WTC11 (cell line): ENCODE measurements around the gene KDM2A. TPM values are rescaled to one million over a fixed set of nuclear protein-coding genes. Genes with fewer than 3 reads are reported as not detected.

Experiments used
- ATAC-seq: fragments of 200-7000 bp; cut with Tn5 transposase; 2 replicates; pipeline ENCODE4 v1.10.0; 2021; ENCODE audit warnings: mild to moderate bottlenecking, moderate library complexity
- CTCF ChIA-PET: fragments of 300-600 bp; sonication (Branson Sonifier 250); formaldehyde crosslinking; loops from one replicate; lab custom pipeline; 2021; ENCODE audit warnings: antibody characterized with exemption; lab: Charles Lee
- POLR2A ChIA-PET: fragments of 350-600 bp; sonication (Branson Sonifier 250); formaldehyde crosslinking; loops from one replicate; lab custom pipeline; 2021; ENCODE audit warnings: antibody characterized with exemption; lab: Charles Lee
- DNase-seq: peaks from one replicate; pipeline ENCODE4 v3.0.0; 2021; ENCODE audit warnings: low spot score
- H3K27ac Mint-ChIP-seq: 2 replicates; pipeline ENCODE4 v1.8.0; 2021; ENCODE audit warnings: mixed read lengths
- H3K27me3 Mint-ChIP-seq: 2 replicates; pipeline ENCODE4 v1.8.0; 2021; ENCODE audit warnings: low read depth, mild to moderate bottlenecking, moderate library complexity, mixed read lengths
- H3K36me3 Mint-ChIP-seq: 2 replicates; pipeline ENCODE4 v1.8.0; 2021; ENCODE audit warnings: mixed read lengths
- H3K4me1 Mint-ChIP-seq: 2 replicates; pipeline ENCODE4 v1.8.0; 2022; ENCODE audit warnings: mixed read lengths
- H3K4me3 Mint-ChIP-seq: 2 replicates; pipeline ENCODE4 v1.8.0; 2021; ENCODE audit warnings: mild to moderate bottlenecking, moderate library complexity, mixed read lengths
- H3K9me3 Mint-ChIP-seq: 2 replicates; pipeline ENCODE4 v1.8.0; 2021; ENCODE audit warnings: mixed read lengths
- ATF3 ChIP-seq: sonication (generic); formaldehyde crosslinking; conservative IDR thresholded peaks from 2 replicates; pipeline ENCODE4 v1.8.1; 2022; ENCODE audit warnings: mild to moderate bottlenecking, missing genetic modification reagents
- CBFB ChIP-seq: sonication (generic); formaldehyde crosslinking; IDR thresholded peaks from 2 replicates; pipeline ENCODE4 v1.8.1; 2022; ENCODE audit warnings: mild to moderate bottlenecking, low read depth, missing genetic modification reagents
- EMX1 ChIP-seq: fragments of 250-450 bp; sonication (Bioruptor Pico); IDR thresholded peaks from 2 replicates; pipeline ENCODE4 v1.8.0; 2021; ENCODE audit warnings: mild to moderate bottlenecking
- ERG ChIP-seq: fragments of 250-450 bp; sonication (Bioruptor Pico); IDR thresholded peaks from 2 replicates; pipeline ENCODE4 v1.8.0; 2021; ENCODE audit warnings: mild to moderate bottlenecking
- ESRRA ChIP-seq: sonication (generic); formaldehyde crosslinking; IDR thresholded peaks from 2 replicates; pipeline ENCODE4 v1.8.1; 2022; ENCODE audit warnings: mild to moderate bottlenecking, missing genetic modification reagents, borderline replicate concordance
- FOXJ3 ChIP-seq: sonication (generic); formaldehyde crosslinking; IDR thresholded peaks from 2 replicates; pipeline ENCODE4 v1.9.0; 2021; ENCODE audit warnings: missing genetic modification reagents, mild to moderate bottlenecking, borderline replicate concordance
- GRHL2 ChIP-seq: fragments of 250-450 bp; sonication (Bioruptor Pico); IDR thresholded peaks from 2 replicates; pipeline ENCODE4 v1.8.0; 2022; ENCODE audit warnings: mild to moderate bottlenecking, moderate library complexity; ENCODE audit not compliant: insufficient replicate concordance, severe bottlenecking
- IRF2 ChIP-seq: sonication (generic); formaldehyde crosslinking; IDR thresholded peaks from 2 replicates; pipeline ENCODE4 v1.8.0; 2022; ENCODE audit warnings: low read depth, missing genetic modification reagents, borderline replicate concordance
- MXD4 ChIP-seq: fragments of 250-450 bp; sonication (Bioruptor Pico); IDR thresholded peaks from 2 replicates; pipeline ENCODE4 v1.8.0; 2021; ENCODE audit warnings: mild to moderate bottlenecking, moderate library complexity, borderline replicate concordance
- NR2C2 ChIP-seq: sonication (generic); formaldehyde crosslinking; IDR thresholded peaks from 2 replicates; pipeline ENCODE4 v1.8.0; 2022; ENCODE audit warnings: mild to moderate bottlenecking, missing genetic modification reagents
- NR3C1 ChIP-seq: sonication (generic); formaldehyde crosslinking; conservative IDR thresholded peaks from 2 replicates; pipeline ENCODE4 v1.8.1; 2023; ENCODE audit warnings: low read depth, mild to moderate bottlenecking, missing genetic modification reagents
- PRRX2 ChIP-seq: fragments of 250-450 bp; sonication (Bioruptor Pico); IDR thresholded peaks from 2 replicates; pipeline ENCODE4 v1.8.0; 2021; ENCODE audit warnings: mild to moderate bottlenecking
- SP1 ChIP-seq: sonication (generic); formaldehyde crosslinking; conservative IDR thresholded peaks from 2 replicates; pipeline ENCODE4 v1.8.1; 2022; ENCODE audit warnings: missing genetic modification reagents
- TEAD4 ChIP-seq: sonication (generic); formaldehyde crosslinking; IDR thresholded peaks from 2 replicates; pipeline ENCODE4 v1.8.0; 2022; ENCODE audit warnings: mild to moderate bottlenecking, missing genetic modification reagents
- TP53 ChIP-seq: sonication (generic); formaldehyde crosslinking; IDR thresholded peaks from 2 replicates; pipeline ENCODE4 v1.8.1; 2023; ENCODE audit warnings: mild to moderate bottlenecking, missing genetic modification reagents
- USF2 ChIP-seq: sonication (generic); formaldehyde crosslinking; IDR thresholded peaks from 2 replicates; pipeline ENCODE4 v1.8.1; 2023; ENCODE audit warnings: mild to moderate bottlenecking, missing genetic modification reagents, moderate library complexity
- ZNF263 ChIP-seq: sonication (generic); formaldehyde crosslinking; IDR thresholded peaks from 2 replicates; pipeline ENCODE4 v1.8.1; 2022; ENCODE audit warnings: low read depth, mild to moderate bottlenecking, moderate library complexity, missing genetic modification reagents
- ZNF396 ChIP-seq: fragments of 250-450 bp; sonication (Bioruptor Pico); IDR thresholded peaks from 2 replicates; pipeline ENCODE4 v1.8.0; 2021; ENCODE audit warnings: mild to moderate bottlenecking, moderate library complexity, borderline replicate concordance
- ZNF423 ChIP-seq: fragments of 250-450 bp; sonication (Bioruptor Pico); IDR thresholded peaks from 2 replicates; pipeline ENCODE4 v2.1.2; 2022; ENCODE audit warnings: mild to moderate bottlenecking, moderate library complexity
- ZNF512 ChIP-seq: sonication (generic); formaldehyde crosslinking; IDR thresholded peaks from 2 replicates; pipeline ENCODE4 v1.8.1; 2022; ENCODE audit warnings: missing genetic modification reagents, borderline replicate concordance
- ZNF671 ChIP-seq: fragments of 250-450 bp; sonication (Bioruptor Pico); IDR thresholded peaks from 2 replicates; pipeline ENCODE4 v1.8.0; 2021; ENCODE audit warnings: mild to moderate bottlenecking
- total RNA-seq: library from RNA; stranded (reverse); gene quantifications from 3 replicates; pipeline ENCODE4 v1.2.3, GENCODE V29; 2021
- TF ChIP-seq, protein P1 (sequence below): fragments of 250-450 bp; sonication (Bioruptor Pico); IDR thresholded peaks from 2 replicates; pipeline ENCODE4 v1.9.0; 2021; ENCODE audit warnings: mild to moderate bottlenecking
- TF ChIP-seq, protein P2 (sequence below): sonication (generic); formaldehyde crosslinking; IDR thresholded peaks from 2 replicates; pipeline ENCODE4 v1.8.1; 2022; ENCODE audit warnings: low read depth, mild to moderate bottlenecking, moderate library complexity, missing genetic modification reagents, borderline replicate concordance
- TF ChIP-seq, protein P3 (sequence below): fragments of 250-450 bp; sonication (Bioruptor Pico); IDR thresholded peaks from 2 replicates; pipeline ENCODE4 v1.9.0; 2021; ENCODE audit warnings: mild to moderate bottlenecking, borderline replicate concordance

KDM2A gene
- total RNA-seq, 1 experiment from 2014 or later: 58.0 TPM

DNA sequence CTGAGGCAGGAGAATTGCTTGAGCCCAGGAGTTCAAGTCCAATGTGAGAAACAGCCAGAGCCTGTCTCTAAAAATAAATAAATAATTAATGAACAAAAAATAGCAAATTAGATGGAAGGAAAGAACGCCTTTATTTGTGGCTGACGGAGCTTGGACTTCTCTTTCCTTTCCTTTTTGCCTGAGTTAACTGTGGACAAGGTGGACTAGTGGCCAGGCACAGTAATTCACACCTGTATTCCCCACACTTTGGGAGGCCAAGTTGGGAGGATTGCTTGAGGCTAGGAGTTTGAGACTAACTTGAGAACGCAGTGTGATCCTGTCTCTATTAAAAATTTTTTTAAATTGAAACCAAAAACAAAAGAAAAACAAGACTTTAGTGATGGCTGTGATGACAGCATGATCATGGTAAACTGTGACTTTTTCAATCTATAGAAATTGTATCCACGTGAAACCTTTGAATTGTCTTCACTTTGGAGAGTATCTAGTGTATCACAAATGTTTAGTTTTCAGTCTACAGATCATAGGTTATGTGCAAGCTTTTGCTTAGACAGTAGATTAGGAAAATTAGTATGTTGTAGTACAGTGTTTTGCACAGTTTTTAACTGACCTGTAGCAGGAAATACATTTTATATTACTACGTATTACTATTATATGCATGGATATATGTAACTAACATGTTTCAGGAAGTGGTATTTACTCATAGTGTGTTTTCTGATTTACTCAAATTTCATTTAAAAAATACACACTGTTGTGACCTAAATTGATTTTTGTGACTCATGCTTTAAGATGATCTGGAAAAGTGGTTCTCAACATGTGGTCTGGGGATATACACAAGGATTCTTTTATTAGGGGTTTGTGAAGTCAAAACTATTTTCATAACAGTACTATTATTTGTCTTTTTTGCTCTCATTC, 42.1 kb downstream of the KDM2A start:
- no peak for DNase-seq
- no peak for TF ChIP-seq ATF3 (CRISPR knock-in tag)
- TF ChIP-seq NR3C1: no peak
- no peak for TF ChIP-seq ZNF396 (CRISPR knock-in tag)
- TF ChIP-seq ZNF423 (CRISPR knock-in tag): no peak
- TF ChIP-seq ERG (CRISPR knock-in tag): no peak
- no peak for TF ChIP-seq GRHL2
- TF ChIP-seq, protein P1, sequence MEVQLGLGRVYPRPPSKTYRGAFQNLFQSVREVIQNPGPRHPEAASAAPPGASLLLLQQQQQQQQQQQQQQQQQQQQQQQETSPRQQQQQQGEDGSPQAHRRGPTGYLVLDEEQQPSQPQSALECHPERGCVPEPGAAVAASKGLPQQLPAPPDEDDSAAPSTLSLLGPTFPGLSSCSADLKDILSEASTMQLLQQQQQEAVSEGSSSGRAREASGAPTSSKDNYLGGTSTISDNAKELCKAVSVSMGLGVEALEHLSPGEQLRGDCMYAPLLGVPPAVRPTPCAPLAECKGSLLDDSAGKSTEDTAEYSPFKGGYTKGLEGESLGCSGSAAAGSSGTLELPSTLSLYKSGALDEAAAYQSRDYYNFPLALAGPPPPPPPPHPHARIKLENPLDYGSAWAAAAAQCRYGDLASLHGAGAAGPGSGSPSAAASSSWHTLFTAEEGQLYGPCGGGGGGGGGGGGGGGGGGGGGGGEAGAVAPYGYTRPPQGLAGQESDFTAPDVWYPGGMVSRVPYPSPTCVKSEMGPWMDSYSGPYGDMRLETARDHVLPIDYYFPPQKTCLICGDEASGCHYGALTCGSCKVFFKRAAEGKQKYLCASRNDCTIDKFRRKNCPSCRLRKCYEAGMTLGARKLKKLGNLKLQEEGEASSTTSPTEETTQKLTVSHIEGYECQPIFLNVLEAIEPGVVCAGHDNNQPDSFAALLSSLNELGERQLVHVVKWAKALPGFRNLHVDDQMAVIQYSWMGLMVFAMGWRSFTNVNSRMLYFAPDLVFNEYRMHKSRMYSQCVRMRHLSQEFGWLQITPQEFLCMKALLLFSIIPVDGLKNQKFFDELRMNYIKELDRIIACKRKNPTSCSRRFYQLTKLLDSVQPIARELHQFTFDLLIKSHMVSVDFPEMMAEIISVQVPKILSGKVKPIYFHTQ (CRISPR knock-in tag): no peak
- no peak for TF ChIP-seq ZNF671 (CRISPR knock-in tag)
- TF ChIP-seq ZNF263: no peak
- TF ChIP-seq CBFB (CRISPR knock-in tag): no peak
- no peak for TF ChIP-seq MXD4 (CRISPR knock-in tag)
- TF ChIP-seq TP53 (CRISPR knock-in tag): no peak
- no peak for TF ChIP-seq TEAD4
- TF ChIP-seq SP1 (CRISPR knock-in tag): no peak
- TF ChIP-seq EMX1 (CRISPR knock-in tag): no peak
- TF ChIP-seq ZNF512: no peak
- no peak for TF ChIP-seq NR2C2 (CRISPR knock-in tag)
- TF ChIP-seq FOXJ3 (CRISPR knock-in tag): no peak
- H3K27ac Mint-ChIP-seq: no peak overlapping the region
- H3K4me3 Mint-ChIP-seq: no peak overlapping the region
- ATAC-seq: no peak
- H3K36me3 Mint-ChIP-seq: peaks cover 8% of the 10 kb centered on the region
- CTCF ChIA-PET: interaction anchor here (1.0 to 1.2 kb wide), 3 partner anchors 66 to 140 kb away, joined by 3 to 5 read pairs (median 3); no protein-coding TSS in a partner anchor
- no peaks in the 10 kb centered on the region for H3K27me3 Mint-ChIP-seq
- peaks cover 9% of the 10 kb centered on the region for H3K4me1 Mint-ChIP-seq
- no peaks in the 10 kb centered on the region for H3K9me3 Mint-ChIP-seq
- POLR2A ChIA-PET: no interaction called here

- ATAC-seq: no peak
- Mint-ChIP-seq H3K4me3 (no peak overlapping the region), H3K27me3 (no peaks in the 10 kb centered on the region), H3K4me1 (peaks cover 8% of the 10 kb centered on the region), H3K36me3 (peaks cover 8% of the 10 kb centered on the region), H3K27ac (peak overlapping the region; percentile 13; the same call in 1 of the 2 replicates), H3K9me3 (no peaks in the 10 kb centered on the region)
- ChIA-PET POLR2A (no interaction called here), CTCF (no interaction called here)
- no peak for DNase-seq
- TF ChIP-seq, protein P2, sequence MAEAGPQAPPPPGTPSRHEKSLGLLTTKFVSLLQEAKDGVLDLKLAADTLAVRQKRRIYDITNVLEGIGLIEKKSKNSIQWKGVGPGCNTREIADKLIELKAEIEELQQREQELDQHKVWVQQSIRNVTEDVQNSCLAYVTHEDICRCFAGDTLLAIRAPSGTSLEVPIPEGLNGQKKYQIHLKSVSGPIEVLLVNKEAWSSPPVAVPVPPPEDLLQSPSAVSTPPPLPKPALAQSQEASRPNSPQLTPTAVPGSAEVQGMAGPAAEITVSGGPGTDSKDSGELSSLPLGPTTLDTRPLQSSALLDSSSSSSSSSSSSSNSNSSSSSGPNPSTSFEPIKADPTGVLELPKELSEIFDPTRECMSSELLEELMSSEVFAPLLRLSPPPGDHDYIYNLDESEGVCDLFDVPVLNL (CRISPR knock-in tag): no peak
- TF ChIP-seq PRRX2 (CRISPR knock-in tag) (no peak), IRF2 (CRISPR knock-in tag) (no peak), USF2 (CRISPR knock-in tag) (no peak), ESRRA (no peak)
- TF ChIP-seq, protein P3, sequence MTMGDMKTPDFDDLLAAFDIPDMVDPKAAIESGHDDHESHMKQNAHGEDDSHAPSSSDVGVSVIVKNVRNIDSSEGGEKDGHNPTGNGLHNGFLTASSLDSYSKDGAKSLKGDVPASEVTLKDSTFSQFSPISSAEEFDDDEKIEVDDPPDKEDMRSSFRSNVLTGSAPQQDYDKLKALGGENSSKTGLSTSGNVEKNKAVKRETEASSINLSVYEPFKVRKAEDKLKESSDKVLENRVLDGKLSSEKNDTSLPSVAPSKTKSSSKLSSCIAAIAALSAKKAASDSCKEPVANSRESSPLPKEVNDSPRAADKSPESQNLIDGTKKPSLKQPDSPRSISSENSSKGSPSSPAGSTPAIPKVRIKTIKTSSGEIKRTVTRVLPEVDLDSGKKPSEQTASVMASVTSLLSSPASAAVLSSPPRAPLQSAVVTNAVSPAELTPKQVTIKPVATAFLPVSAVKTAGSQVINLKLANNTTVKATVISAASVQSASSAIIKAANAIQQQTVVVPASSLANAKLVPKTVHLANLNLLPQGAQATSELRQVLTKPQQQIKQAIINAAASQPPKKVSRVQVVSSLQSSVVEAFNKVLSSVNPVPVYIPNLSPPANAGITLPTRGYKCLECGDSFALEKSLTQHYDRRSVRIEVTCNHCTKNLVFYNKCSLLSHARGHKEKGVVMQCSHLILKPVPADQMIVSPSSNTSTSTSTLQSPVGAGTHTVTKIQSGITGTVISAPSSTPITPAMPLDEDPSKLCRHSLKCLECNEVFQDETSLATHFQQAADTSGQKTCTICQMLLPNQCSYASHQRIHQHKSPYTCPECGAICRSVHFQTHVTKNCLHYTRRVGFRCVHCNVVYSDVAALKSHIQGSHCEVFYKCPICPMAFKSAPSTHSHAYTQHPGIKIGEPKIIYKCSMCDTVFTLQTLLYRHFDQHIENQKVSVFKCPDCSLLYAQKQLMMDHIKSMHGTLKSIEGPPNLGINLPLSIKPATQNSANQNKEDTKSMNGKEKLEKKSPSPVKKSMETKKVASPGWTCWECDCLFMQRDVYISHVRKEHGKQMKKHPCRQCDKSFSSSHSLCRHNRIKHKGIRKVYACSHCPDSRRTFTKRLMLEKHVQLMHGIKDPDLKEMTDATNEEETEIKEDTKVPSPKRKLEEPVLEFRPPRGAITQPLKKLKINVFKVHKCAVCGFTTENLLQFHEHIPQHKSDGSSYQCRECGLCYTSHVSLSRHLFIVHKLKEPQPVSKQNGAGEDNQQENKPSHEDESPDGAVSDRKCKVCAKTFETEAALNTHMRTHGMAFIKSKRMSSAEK: no peak
These were observed 43.9 kb downstream of the KDM2A start for GRCh38 chr11:67163006-67163405.
